Measurements from ENCODE around the gene USP9Y. TPM values are rescaled to one million over a fixed set of nuclear protein-coding genes. Genes with fewer than 3 reads are reported as not detected.

Gene USP9Y
- polyA plus RNA-seq, 1 donor, result 36.0 TPM

Other genes starting within 250 kb of the USP9Y start
- 94.1 TPM for gene DDX3Y, start 203.6 kb downstream of the USP9Y start, polyA plus RNA-seq